ENCODE measurements around the gene CUX1.
"Not testable (repeated sequence)": the region's sequence is repeated elsewhere in the genome, so short reads cannot be mapped to it uniquely, and the experiment has no call there.

Gene CUX1

GRCh38 chr7:101835136-101835535, 17.7 kb downstream of the CUX1 start:
- no peak for DNase-seq (ENCODE audit: low read depth in 2 of 2)
- no peak for TF ChIP-seq CTCF (IDR thresholded peaks at IDR 0.05; ENCODE audit: low read depth, low read length)
- no peak overlapping the region for H3K4me3 ChIP-seq (replicated peaks in 1 of 2; ENCODE audit: low read depth in 2 of 2, low read length in 2 of 2)

GRCh38 chr7:101837433-101837832, 20.0 kb downstream of the CUX1 start:
- not testable (repeated sequence) for DNase-seq (ENCODE audit: low read depth in 2 of 2); H3K4me3 ChIP-seq (replicated peaks in 1 of 2; ENCODE audit: low read depth in 2 of 2, low read length in 2 of 2)

- no peak overlapping the region for H3K4me3 ChIP-seq (replicated peaks in 1 of 2; ENCODE audit: low read depth in 2 of 2, low read length in 2 of 2)
- TF ChIP-seq CTCF (IDR thresholded peaks at IDR 0.05; ENCODE audit: low read depth, low read length): no peak
- DNase-seq (ENCODE audit: low read depth in 2 of 2): no peak
These were observed 21.5 kb downstream of the CUX1 start for GRCh38 chr7:101838837-101839483.

GRCh38 chr7:101841328-101841727, 23.9 kb downstream of the CUX1 start:
- no peak for TF ChIP-seq CTCF (IDR thresholded peaks at IDR 0.05; ENCODE audit: low read depth, low read length)
- no peak for DNase-seq (ENCODE audit: low read depth in 2 of 2)
- H3K4me3 ChIP-seq (replicated peaks in 1 of 2; ENCODE audit: low read depth in 2 of 2, low read length in 2 of 2): no peak overlapping the region

DNA sequence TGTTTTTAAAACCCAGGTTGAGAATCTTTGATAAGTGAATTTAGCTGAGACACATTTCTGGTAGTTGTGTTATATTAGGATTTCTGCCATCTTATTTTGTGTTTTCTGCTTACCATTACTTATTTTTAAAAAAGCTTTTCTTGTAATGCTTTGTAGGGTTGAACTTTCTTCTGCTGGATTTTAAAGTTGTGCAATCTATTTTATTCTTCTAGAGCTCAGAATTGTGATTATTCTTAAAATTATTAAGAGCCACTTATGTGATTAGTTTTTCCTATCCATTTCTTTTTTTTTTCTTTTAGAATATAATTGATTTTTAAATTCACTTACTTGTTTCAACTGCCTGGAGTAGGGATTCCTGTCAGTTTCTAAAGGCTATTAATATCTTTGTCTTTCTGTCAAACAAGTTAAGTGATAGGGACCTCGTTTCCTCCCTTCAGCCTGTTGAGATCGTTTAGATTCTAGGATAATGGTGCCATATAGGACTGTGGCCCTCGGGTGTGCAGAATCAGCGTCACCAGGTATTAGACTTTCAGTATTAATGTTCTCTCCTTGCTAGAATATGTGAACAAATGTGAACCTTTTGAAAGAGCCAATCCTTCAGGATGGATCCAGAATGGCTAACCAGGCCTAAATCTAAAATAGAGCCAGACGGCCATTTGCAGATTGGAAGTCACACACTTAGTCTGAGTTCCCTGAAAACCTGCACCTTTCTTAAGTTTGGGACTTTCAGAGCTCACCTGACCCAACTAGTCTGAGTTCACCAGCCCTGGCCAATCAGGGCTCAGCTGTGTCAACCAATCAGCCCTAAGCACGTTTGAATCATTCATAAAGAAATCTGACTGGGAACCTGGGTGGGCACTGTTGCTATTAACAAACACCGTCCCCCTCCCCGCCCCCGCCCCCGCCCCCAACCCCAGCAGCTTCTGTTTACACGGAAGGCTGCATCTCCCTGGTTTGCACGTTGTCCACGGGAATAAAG, 26.2 kb downstream of the CUX1 start:
- DNase-seq (ENCODE audit: low read depth in 2 of 2): no peak
- H3K4me3 ChIP-seq (replicated peaks in 1 of 2; ENCODE audit: low read depth in 2 of 2, low read length in 2 of 2): no peak overlapping the region
- no peak for TF ChIP-seq CTCF (IDR thresholded peaks at IDR 0.05; ENCODE audit: low read depth, low read length)

- no peak for DNase-seq (ENCODE audit: low read depth in 2 of 2)
- no peak for TF ChIP-seq CTCF (IDR thresholded peaks at IDR 0.05; ENCODE audit: low read depth, low read length)
- no peak overlapping the region for H3K4me3 ChIP-seq (replicated peaks in 1 of 2; ENCODE audit: low read depth in 2 of 2, low read length in 2 of 2)
These were observed 28.5 kb downstream of the CUX1 start for GRCh38 chr7:101845974-101846373.

- no peak overlapping the region for H3K4me3 ChIP-seq (replicated peaks in 1 of 2; ENCODE audit: low read depth in 2 of 2, low read length in 2 of 2)
- TF ChIP-seq CTCF (IDR thresholded peaks at IDR 0.05; ENCODE audit: low read depth, low read length): no peak
- DNase-seq (ENCODE audit: low read depth in 2 of 2): no peak
These were observed 29.5 kb downstream of the CUX1 start for GRCh38 chr7:101846800-101847538.

Data from cardiac fibroblast (primary cell).